Transverse colon (tissue), 4 donors: ENCODE measurements around the gene BAIAP2L2.

ENCODE experiments used
- EP300 ChIP-seq: sonication (generic); formaldehyde crosslinking; IDR thresholded peaks from one replicate; pipeline ENCODE4 v1.6.1; 2017; ENCODE audit warnings: antibody characterized with exemption, low read depth
- POLR2A ChIP-seq: fragments of 450-650 bp; IDR thresholded peaks from one replicate; pipeline ENCODE4 v1.6.1; 2016; ENCODE audit warnings: antibody characterized with exemption, mild to moderate bottlenecking, moderate library complexity
- POLR2AphosphoS5 ChIP-seq, 3 donors: sonication (generic); formaldehyde crosslinking; IDR thresholded peaks; one replicate each; pipeline ENCODE4 v1.6.1; 2016; ENCODE audit warnings: antibody characterized with exemption in 3 of 3
- TF ChIP-seq, protein P1 (sequence below), 5 experiments: fragments of 200-600 bp in 3 of 5; fragments of 450-650 bp in 2 of 5; sonication (generic) in 3 of 5; IDR thresholded peaks; 1 replicate in 2 of 5; 2 replicates in 3 of 5; pipeline ENCODE4 v1.5.1; 2016 to 2017; ENCODE audit warnings: antibody characterized with exemption in 5 of 5, inconsistent platforms in 3 of 5, mild to moderate bottlenecking in 2 of 5, moderate library complexity in 1 of 5

DNA sequence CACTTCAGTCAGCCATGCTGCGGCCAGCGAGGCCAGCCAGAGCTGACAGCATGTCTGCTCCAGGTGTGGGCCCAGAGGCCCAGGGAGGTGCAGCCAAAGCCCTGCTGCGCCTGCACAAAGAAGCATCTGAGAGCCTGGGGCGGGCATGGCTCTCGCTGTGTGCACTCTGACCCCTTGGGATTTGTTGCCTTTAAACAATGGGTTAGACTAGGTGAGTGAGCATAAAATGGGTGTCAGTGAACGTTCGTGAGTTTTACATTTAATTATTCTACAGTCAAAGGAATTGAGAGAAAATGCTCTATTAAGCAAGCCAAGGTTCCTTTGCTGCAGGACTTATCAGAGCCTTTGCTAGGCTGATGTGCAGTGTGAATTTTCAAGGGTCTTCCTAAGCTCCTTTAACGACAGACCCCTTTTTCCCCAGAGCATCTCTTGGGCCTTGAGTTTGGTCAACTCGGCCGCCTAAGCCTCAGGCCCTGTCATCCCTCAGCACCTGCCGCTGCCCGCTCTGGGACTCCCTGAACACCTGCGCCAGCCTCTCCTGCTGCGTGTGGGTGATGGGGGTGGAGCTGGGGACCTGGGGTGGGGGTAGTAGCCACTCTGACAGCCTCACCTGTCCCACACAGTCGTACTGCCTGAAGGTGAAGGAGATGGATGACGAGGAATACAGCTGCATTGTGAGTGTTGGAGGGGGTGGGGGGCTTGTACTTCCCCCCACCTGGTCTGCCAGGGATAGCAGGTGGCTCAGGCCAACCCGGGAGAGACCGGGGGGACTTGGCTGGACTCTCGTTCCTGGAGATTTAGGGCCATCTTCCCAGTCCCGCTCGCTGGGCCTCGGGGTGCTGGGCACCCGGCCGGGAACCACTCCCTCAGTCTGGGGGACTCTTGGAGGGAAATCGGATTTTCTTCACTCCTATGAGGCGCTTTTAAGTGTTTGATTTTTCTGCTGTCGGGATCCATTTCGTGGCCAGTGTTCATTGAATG, 37.0 kb downstream of the BAIAP2L2 start:
- TF ChIP-seq, protein P1, sequence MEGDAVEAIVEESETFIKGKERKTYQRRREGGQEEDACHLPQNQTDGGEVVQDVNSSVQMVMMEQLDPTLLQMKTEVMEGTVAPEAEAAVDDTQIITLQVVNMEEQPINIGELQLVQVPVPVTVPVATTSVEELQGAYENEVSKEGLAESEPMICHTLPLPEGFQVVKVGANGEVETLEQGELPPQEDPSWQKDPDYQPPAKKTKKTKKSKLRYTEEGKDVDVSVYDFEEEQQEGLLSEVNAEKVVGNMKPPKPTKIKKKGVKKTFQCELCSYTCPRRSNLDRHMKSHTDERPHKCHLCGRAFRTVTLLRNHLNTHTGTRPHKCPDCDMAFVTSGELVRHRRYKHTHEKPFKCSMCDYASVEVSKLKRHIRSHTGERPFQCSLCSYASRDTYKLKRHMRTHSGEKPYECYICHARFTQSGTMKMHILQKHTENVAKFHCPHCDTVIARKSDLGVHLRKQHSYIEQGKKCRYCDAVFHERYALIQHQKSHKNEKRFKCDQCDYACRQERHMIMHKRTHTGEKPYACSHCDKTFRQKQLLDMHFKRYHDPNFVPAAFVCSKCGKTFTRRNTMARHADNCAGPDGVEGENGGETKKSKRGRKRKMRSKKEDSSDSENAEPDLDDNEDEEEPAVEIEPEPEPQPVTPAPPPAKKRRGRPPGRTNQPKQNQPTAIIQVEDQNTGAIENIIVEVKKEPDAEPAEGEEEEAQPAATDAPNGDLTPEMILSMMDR (IDR thresholded peaks at IDR 0.05) = no peak
- TF ChIP-seq POLR2AphosphoS5 (IDR thresholded peaks at IDR 0.05) (no peak), POLR2A (no peak), EP300 (no peak)
